GM12892 (cell line): ENCODE results near the gene SS18L1.

Experiments used
- POLR2A ChIP-seq: IDR thresholded peaks from 2 replicates; pipeline ENCODE4 v1.6.1; 2011; ENCODE audit warnings: low read depth, low read length, control low read depth
- POLR2AphosphoS5 ChIP-seq: IDR thresholded peaks from 2 replicates; pipeline ENCODE4 v1.6.1; 2011; ENCODE audit warnings: low read depth, low read length, control low read depth

- TF ChIP-seq POLR2AphosphoS5 (no peak), POLR2A (no peak)
Measured at GRCh38 chr20:62157387-62158087, 14.0 kb downstream of the SS18L1 start.
